Measurements from ENCODE around the gene TMEM98. TPM values are rescaled to one million over a fixed set of nuclear protein-coding genes. Genes with fewer than 3 reads are reported as not detected.
A peak's percentile ranks its signal among the peaks of the same experiment; 100 is the strongest.

Gene TMEM98
- total and polyA plus RNA-seq, 9 of the 15 experiments (the other 6 are each of a cell fraction or from before 2014, with no cell fraction given): 33.5 to 164 (median 84.7) TPM

DNA sequence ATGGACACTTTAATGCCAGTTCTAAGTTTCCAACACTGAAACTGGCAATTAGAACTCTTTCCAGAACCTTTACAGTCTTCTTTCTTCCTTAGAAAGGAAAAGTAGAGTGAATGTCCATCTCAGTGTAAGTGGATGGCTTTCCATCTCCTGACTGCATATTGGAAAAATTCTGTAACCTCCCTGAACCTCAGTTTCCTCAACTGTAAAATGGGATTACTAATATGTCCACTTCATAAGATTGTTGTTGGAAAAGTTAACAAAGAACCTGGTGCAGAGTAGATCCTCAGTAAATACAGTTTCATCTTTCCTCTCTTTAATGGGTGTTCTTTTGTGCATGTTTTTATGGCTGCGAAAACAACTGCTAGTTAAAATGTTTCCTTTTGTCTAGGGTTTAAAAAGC, 2.6 kb downstream of the TMEM98 start:
- ATAC-seq (no peak), FAIRE-seq (no peak), DNase-seq (ENCODE audit: extremely low read depth in 1 of 4, low spot score in 3 of 4) (no peak)
- no peak overlapping the region for H3K9ac ChIP-seq (ENCODE audit: insufficient read depth in 1 of 2, low read depth in 2 of 2, low read length in 2 of 2)
- no peak overlapping the region for H3K4me3 ChIP-seq
- ChIA-PET POLR2A (interaction anchor here (0.6 to 5.8 kb wide), 4 partner anchors 8 to 18 kb away, joined by 3 to 26 read pairs (median 8); no protein-coding TSS in a partner anchor), CTCF (ENCODE audit: low intra/inter-chr PET ratio) (no interaction called here)
- no peaks in the 10 kb centered on the region for H3K9me1 ChIP-seq (ENCODE audit: control insufficient read depth, insufficient read depth, low read length)
- no peak overlapping the region for H2AFZ ChIP-seq (ENCODE audit: low read depth, low read length)
- H4K20me1 ChIP-seq (replicated peaks; ENCODE audit: control insufficient read depth, insufficient read depth, low read length): no peaks in the 10 kb centered on the region
- peaks cover 22 to 23% of the 10 kb centered on the region in 2 experiments; a peak in 4 of 5 replicates for H3K4me1 ChIP-seq (replicated peaks in 1 of 2; ENCODE audit: control insufficient read depth in 2 of 2, insufficient read depth in 2 of 2, low read length in 2 of 2)
- H3K27me3 ChIP-seq (ENCODE audit: control insufficient read depth in 2 of 2, insufficient read depth in 2 of 2, low read length in 2 of 2): no peaks in the 10 kb centered on the region
- no TSS peak for BruUV-seq (replicated peaks)
- intact Hi-C loops (cut with micrococcal nuclease): no loop called here
- no peak overlapping the region for H3K27ac ChIP-seq (ENCODE audit: extremely low read depth, low read depth, low read length)
- no peak for TF ChIP-seq CBX8 (IDR thresholded peaks at IDR 0.05; ENCODE audit: borderline replicate concordance, extremely low read depth, low read depth, low read length, poor library complexity, severe bottlenecking)
- no peak for TF ChIP-seq CBX5 (IDR thresholded peaks at IDR 0.05; ENCODE audit: borderline replicate concordance, low read depth)
- no peak for TF ChIP-seq ESRRA (IDR thresholded peaks at IDR 0.05; ENCODE audit: borderline replicate concordance, low read depth)
- TF ChIP-seq KDM1A (IDR thresholded peaks at IDR 0.05): peak in 1 of 2 experiments; percentile 53; a peak in 2 of 4 replicates
- TF ChIP-seq MBD2 (IDR thresholded peaks at IDR 0.05; ENCODE audit: borderline replicate concordance, low read depth): no peak
- no peak for TF ChIP-seq NFRKB (IDR thresholded peaks at IDR 0.05; ENCODE audit: low read depth)
- TF ChIP-seq BCOR (IDR thresholded peaks at IDR 0.05): 0 out of 2 replicates have a peak, but pooled peaks have one; percentile 31
- TF ChIP-seq RBM25 (IDR thresholded peaks at IDR 0.05; ENCODE audit: low read depth, low read length, severe bottlenecking): peak; percentile 96
- peak; percentile 22; the same call in 1 of the 2 replicates for TF ChIP-seq HDAC2 (IDR thresholded peaks at IDR 0.05)
- TF ChIP-seq ADNP (tag; IDR thresholded peaks at IDR 0.05): peak; percentile 35; the same call in 1 of the 2 replicates
- TF ChIP-seq, protein P1, sequence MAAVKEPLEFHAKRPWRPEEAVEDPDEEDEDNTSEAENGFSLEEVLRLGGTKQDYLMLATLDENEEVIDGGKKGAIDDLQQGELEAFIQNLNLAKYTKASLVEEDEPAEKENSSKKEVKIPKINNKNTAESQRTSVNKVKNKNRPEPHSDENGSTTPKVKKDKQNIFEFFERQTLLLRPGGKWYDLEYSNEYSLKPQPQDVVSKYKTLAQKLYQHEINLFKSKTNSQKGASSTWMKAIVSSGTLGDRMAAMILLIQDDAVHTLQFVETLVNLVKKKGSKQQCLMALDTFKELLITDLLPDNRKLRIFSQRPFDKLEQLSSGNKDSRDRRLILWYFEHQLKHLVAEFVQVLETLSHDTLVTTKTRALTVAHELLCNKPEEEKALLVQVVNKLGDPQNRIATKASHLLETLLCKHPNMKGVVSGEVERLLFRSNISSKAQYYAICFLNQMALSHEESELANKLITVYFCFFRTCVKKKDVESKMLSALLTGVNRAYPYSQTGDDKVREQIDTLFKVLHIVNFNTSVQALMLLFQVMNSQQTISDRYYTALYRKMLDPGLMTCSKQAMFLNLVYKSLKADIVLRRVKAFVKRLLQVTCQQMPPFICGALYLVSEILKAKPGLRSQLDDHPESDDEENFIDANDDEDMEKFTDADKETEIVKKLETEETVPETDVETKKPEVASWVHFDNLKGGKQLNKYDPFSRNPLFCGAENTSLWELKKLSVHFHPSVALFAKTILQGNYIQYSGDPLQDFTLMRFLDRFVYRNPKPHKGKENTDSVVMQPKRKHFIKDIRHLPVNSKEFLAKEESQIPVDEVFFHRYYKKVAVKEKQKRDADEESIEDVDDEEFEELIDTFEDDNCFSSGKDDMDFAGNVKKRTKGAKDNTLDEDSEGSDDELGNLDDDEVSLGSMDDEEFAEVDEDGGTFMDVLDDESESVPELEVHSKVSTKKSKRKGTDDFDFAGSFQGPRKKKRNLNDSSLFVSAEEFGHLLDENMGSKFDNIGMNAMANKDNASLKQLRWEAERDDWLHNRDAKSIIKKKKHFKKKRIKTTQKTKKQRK (IDR thresholded peaks at IDR 0.05; ENCODE audit: borderline replicate concordance, low read depth, low read length): no peak
- 89% methylated on average over 1 of the region's 1 CpG for WGBS (ENCODE audit: insufficient coverage, low coverage, missing lambda C conversion rate)
- H3K79me2 ChIP-seq (ENCODE audit: control insufficient read depth, insufficient read depth, low read length): peaks cover 18% of the 10 kb centered on the region; the same call in 2 of the 3 replicates
- H3K4me2 ChIP-seq (ENCODE audit: insufficient read depth, low read length): no peak overlapping the region
- H3K36me3 ChIP-seq (ENCODE audit: control insufficient read depth, insufficient read depth, low read length): peaks cover 32% of the 10 kb centered on the region; the same call in 2 of the 3 replicates
- H3K9me3 ChIP-seq (replicated peaks; ENCODE audit: control insufficient read depth, insufficient read depth, low read depth, low read length): no peaks in the 10 kb centered on the region
- in situ Hi-C loops (cut with MboI): no loop called here

All from K562 (cell line).